Activated T-cell treated with anti-CD3 and anti-CD28 coated beads, Interleukin-2, amount 50 U/mL, for 24 hours (primary cell): ENCODE results near the gene OTP.

Source experiments
- DNase-seq: peaks from one replicate; pipeline ENCODE4 v3.0.0-alpha.2; 2020
- H3K27ac Mint-ChIP-seq: 2 replicates; pipeline ENCODE4 v1.8.0; 2020; ENCODE audit warnings: mild to moderate bottlenecking, mixed read lengths
- H3K27me3 Mint-ChIP-seq: 2 replicates; pipeline ENCODE4 v1.8.0; 2020; ENCODE audit warnings: mixed read lengths
- H3K36me3 Mint-ChIP-seq: 2 replicates; pipeline ENCODE4 v1.8.0; 2020; ENCODE audit warnings: low read depth, mixed read lengths
- H3K4me1 Mint-ChIP-seq: 2 replicates; pipeline ENCODE4 v1.8.0; 2020; ENCODE audit warnings: low read depth, mixed read lengths
- H3K4me3 Mint-ChIP-seq: 2 replicates; pipeline ENCODE4 v1.8.0; 2020; ENCODE audit warnings: mild to moderate bottlenecking, moderate library complexity, mixed read lengths
- H3K9me3 Mint-ChIP-seq: 2 replicates; pipeline ENCODE4 v1.8.0; 2020; ENCODE audit warnings: mixed read lengths

The OTP gene

GRCh38 chr5:77637998-77638762, at the start of gene OTP:
Gene OTP, minus strand, starts transcription at chr5:77638713. Its CDS starts 164 bp downstream, at chr5:77638549.
- Mint-ChIP-seq H3K27me3 (peaks cover 85% of the 10 kb centered on the region), H3K9me3 (peaks cover 8% of the 10 kb centered on the region), H3K27ac (peak within 1 kb of the TSS; percentile 74), H3K4me1 (peaks cover 20% of the 10 kb centered on the region), H3K4me3 (peak within 1 kb of the TSS; percentile 53), H3K36me3 (no peaks in the 10 kb centered on the region)
- no peak for DNase-seq

- Mint-ChIP-seq H3K4me1 (no peaks in the 10 kb centered on the region), H3K27ac (no peak overlapping the region), H3K36me3 (peaks cover 10% of the 10 kb centered on the region), H3K9me3 (no peaks in the 10 kb centered on the region), H3K27me3 (peaks cover 7% of the 10 kb centered on the region), H3K4me3 (no peak overlapping the region)
- DNase-seq = no peak
Observed at GRCh38 chr5:77683171-77683732, 44.7 kb upstream of the OTP start.

- peaks cover 37% of the 10 kb centered on the region for H3K27me3 Mint-ChIP-seq
- no peaks in the 10 kb centered on the region for H3K36me3 Mint-ChIP-seq
- DNase-seq = no peak
- H3K9me3 Mint-ChIP-seq = peaks cover 10% of the 10 kb centered on the region
- no peak overlapping the region for H3K4me3 Mint-ChIP-seq
- H3K27ac Mint-ChIP-seq = no peak overlapping the region
- no peaks in the 10 kb centered on the region for H3K4me1 Mint-ChIP-seq
Observed at GRCh38 chr5:77670526-77670925, 32.0 kb upstream of the OTP start.

GRCh38 chr5:77669677-77670076, 31.2 kb upstream of the OTP start:
- DNase-seq = no peak

GRCh38 chr5:77663090-77663863, 24.8 kb upstream of the OTP start:
- Mint-ChIP-seq H3K27me3 (peaks cover 42% of the 10 kb centered on the region), H3K27ac (no peak overlapping the region), H3K4me3 (no peak overlapping the region), H3K9me3 (no peaks in the 10 kb centered on the region), H3K4me1 (peaks cover 19% of the 10 kb centered on the region), H3K36me3 (no peaks in the 10 kb centered on the region)
- no peak for DNase-seq

More at GRCh38 chr5:77669677-77670076, 31.2 kb upstream of the OTP start:
- H3K36me3 Mint-ChIP-seq = no peaks in the 10 kb centered on the region
- H3K27ac Mint-ChIP-seq = no peak overlapping the region
- no peak overlapping the region for H3K4me3 Mint-ChIP-seq
- peaks cover 35% of the 10 kb centered on the region for H3K27me3 Mint-ChIP-seq
- no peaks in the 10 kb centered on the region for H3K4me1 Mint-ChIP-seq
- peaks cover 4% of the 10 kb centered on the region for H3K9me3 Mint-ChIP-seq

- Mint-ChIP-seq H3K4me1 (peaks cover 19% of the 10 kb centered on the region), H3K9me3 (no peaks in the 10 kb centered on the region), H3K27ac (no peak overlapping the region), H3K36me3 (no peaks in the 10 kb centered on the region), H3K4me3 (no peak overlapping the region), H3K27me3 (peaks cover 46% of the 10 kb centered on the region)
- no peak for DNase-seq
Observed at GRCh38 chr5:77662635-77663034, 24.1 kb upstream of the OTP start.

- no peak overlapping the region for H3K27ac Mint-ChIP-seq
- H3K4me1 Mint-ChIP-seq = peaks cover 19% of the 10 kb centered on the region
Observed at GRCh38 chr5:77658662-77659061, 20.1 kb upstream of the OTP start.

GRCh38 chr5:77651343-77651742, 12.8 kb upstream of the OTP start:
- H3K9me3 Mint-ChIP-seq = no peaks in the 10 kb centered on the region
- no peak for DNase-seq
- peaks cover 74% of the 10 kb centered on the region for H3K27me3 Mint-ChIP-seq

More at GRCh38 chr5:77658662-77659061, 20.1 kb upstream of the OTP start:
- Mint-ChIP-seq H3K27me3 (peaks cover 72% of the 10 kb centered on the region), H3K9me3 (no peaks in the 10 kb centered on the region), H3K36me3 (no peaks in the 10 kb centered on the region), H3K4me3 (no peak overlapping the region)
- no peak for DNase-seq

GRCh38 chr5:77650686-77651085, 12.2 kb upstream of the OTP start:
- Mint-ChIP-seq H3K4me3 (no peak overlapping the region), H3K4me1 (no peaks in the 10 kb centered on the region), H3K9me3 (no peaks in the 10 kb centered on the region), H3K27ac (no peak overlapping the region), H3K36me3 (no peaks in the 10 kb centered on the region), H3K27me3 (peaks cover 77% of the 10 kb centered on the region)
- no peak for DNase-seq

More at GRCh38 chr5:77651343-77651742, 12.8 kb upstream of the OTP start:
- no peaks in the 10 kb centered on the region for H3K36me3 Mint-ChIP-seq
- H3K4me3 Mint-ChIP-seq = no peak overlapping the region
- no peak overlapping the region for H3K27ac Mint-ChIP-seq
- H3K4me1 Mint-ChIP-seq = no peaks in the 10 kb centered on the region

- H3K36me3 Mint-ChIP-seq = no peaks in the 10 kb centered on the region
- no peak for DNase-seq
- H3K9me3 Mint-ChIP-seq = no peaks in the 10 kb centered on the region
- peaks cover 80% of the 10 kb centered on the region for H3K27me3 Mint-ChIP-seq
- no peak overlapping the region for H3K27ac Mint-ChIP-seq
- no peak overlapping the region for H3K4me3 Mint-ChIP-seq
- H3K4me1 Mint-ChIP-seq = peaks cover 4% of the 10 kb centered on the region
Observed at GRCh38 chr5:77649776-77650175, 11.3 kb upstream of the OTP start.

GRCh38 chr5:77645995-77646639, 7.6 kb upstream of the OTP start:
- peaks cover 89% of the 10 kb centered on the region for H3K27me3 Mint-ChIP-seq
- peaks cover 17% of the 10 kb centered on the region for H3K4me1 Mint-ChIP-seq
- no peaks in the 10 kb centered on the region for H3K36me3 Mint-ChIP-seq
- no peak overlapping the region for H3K27ac Mint-ChIP-seq
- no peak for DNase-seq
- H3K4me3 Mint-ChIP-seq = no peak overlapping the region
- H3K9me3 Mint-ChIP-seq = no peaks in the 10 kb centered on the region

GRCh38 chr5:77645158-77645994, 6.9 kb upstream of the OTP start:
- Mint-ChIP-seq H3K27me3 (peaks cover 90% of the 10 kb centered on the region), H3K27ac (no peak overlapping the region), H3K4me1 (peaks cover 21% of the 10 kb centered on the region), H3K4me3 (peak overlapping the region; percentile 52), H3K9me3 (no peaks in the 10 kb centered on the region), H3K36me3 (no peaks in the 10 kb centered on the region)
- peak; percentile 67 for DNase-seq

GRCh38 chr5:77644371-77645157, 6.1 kb upstream of the OTP start:
- no peak for DNase-seq
- H3K27ac Mint-ChIP-seq = no peak overlapping the region

More at GRCh38 chr5:77644371-77645157, 6.1 kb upstream of the OTP start:
- Mint-ChIP-seq H3K4me3 (peak overlapping the region; percentile 52), H3K36me3 (no peaks in the 10 kb centered on the region), H3K4me1 (peaks cover 24% of the 10 kb centered on the region), H3K9me3 (no peaks in the 10 kb centered on the region), H3K27me3 (peaks cover 96% of the 10 kb centered on the region)
